ENCODE results near the gene GNG2.

Gene GNG2

DNA sequence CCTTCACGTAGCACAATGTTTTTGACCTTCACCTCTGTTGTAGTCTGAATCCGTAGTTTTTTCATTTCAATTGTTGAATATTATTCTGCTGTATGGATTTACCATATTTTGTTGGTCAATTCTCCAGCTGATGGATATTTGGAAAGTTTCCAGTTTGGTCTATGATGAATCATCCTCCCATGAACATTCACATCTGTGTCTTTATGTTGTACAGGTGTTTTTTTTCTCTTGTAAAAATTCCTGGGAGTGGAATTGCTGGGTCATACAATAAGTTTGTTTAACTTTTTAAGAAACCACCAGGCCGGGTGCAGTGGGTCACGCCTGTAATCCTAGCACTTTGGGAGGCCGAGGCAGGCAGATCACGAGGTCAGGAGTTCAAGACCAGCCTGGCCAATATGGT, 36.7 kb upstream of the GNG2 start:
- H3K9me2 ChIP-seq (replicated peaks; ENCODE audit: insufficient read depth, low read length): no peaks in the 10 kb centered on the region
- H3K4me1 ChIP-seq (ENCODE audit: low read length): no peaks in the 10 kb centered on the region
- H3K9ac ChIP-seq (ENCODE audit: low read length): no peak overlapping the region
- H2AFZ ChIP-seq (ENCODE audit: low read length): no peak overlapping the region
- no peaks in the 10 kb centered on the region for H3K27me3 ChIP-seq (replicated peaks; ENCODE audit: insufficient read depth, low read length)
- H3K9me3 ChIP-seq (replicated peaks; ENCODE audit: insufficient read depth, low read length): no peaks in the 10 kb centered on the region
- H3K36me3 ChIP-seq (replicated peaks; ENCODE audit: insufficient read depth, low read length): no peaks in the 10 kb centered on the region
- H3F3A ChIP-seq (ENCODE audit: insufficient read depth, low read length): no peaks in the 10 kb centered on the region
- H3K4me3 ChIP-seq (ENCODE audit: low read length): no peak overlapping the region
- H3K27ac ChIP-seq (ENCODE audit: low read length): no peak overlapping the region
- TF ChIP-seq EZH2 (optimal IDR thresholded peaks at IDR 0.05; ENCODE audit: low read depth, low read length) (no peak), EZH2phosphoT487 (IDR thresholded peaks at IDR 0.05; ENCODE audit: low read length) (no peak)
- TF ChIP-seq, protein P1, sequence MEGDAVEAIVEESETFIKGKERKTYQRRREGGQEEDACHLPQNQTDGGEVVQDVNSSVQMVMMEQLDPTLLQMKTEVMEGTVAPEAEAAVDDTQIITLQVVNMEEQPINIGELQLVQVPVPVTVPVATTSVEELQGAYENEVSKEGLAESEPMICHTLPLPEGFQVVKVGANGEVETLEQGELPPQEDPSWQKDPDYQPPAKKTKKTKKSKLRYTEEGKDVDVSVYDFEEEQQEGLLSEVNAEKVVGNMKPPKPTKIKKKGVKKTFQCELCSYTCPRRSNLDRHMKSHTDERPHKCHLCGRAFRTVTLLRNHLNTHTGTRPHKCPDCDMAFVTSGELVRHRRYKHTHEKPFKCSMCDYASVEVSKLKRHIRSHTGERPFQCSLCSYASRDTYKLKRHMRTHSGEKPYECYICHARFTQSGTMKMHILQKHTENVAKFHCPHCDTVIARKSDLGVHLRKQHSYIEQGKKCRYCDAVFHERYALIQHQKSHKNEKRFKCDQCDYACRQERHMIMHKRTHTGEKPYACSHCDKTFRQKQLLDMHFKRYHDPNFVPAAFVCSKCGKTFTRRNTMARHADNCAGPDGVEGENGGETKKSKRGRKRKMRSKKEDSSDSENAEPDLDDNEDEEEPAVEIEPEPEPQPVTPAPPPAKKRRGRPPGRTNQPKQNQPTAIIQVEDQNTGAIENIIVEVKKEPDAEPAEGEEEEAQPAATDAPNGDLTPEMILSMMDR (IDR thresholded peaks at IDR 0.05; ENCODE audit: low read length): no peak
- no peaks in the 10 kb centered on the region for H3K79me2 ChIP-seq (ENCODE audit: low read length)
- DNase-seq: no peak
- H3K4me2 ChIP-seq (ENCODE audit: low read depth, low read length): no peak overlapping the region
- H4K20me1 ChIP-seq (ENCODE audit: insufficient read depth, low read length): no peaks in the 10 kb centered on the region

DNA sequence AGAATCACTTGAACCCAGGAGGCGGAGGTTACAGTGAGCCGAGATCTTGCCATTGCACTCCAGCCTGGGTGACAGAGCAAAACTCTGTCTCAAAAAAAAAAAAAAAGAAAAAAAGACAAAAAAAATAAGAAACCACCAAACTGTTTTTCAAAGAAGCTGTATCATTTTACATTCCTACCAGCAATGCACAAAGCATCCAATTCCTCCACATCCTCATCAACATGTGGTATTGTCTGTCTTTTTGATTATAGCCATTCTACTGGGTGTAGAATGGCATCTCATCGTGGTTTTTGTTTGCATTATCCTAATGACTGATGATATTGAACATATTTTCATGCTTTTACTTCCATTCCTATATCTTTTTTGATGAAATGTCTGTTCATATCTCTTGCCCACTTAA, 36.2 kb upstream of the GNG2 start:
- H3K9me3 ChIP-seq (replicated peaks; ENCODE audit: insufficient read depth, low read length): no peaks in the 10 kb centered on the region
- H4K20me1 ChIP-seq (ENCODE audit: insufficient read depth, low read length): no peaks in the 10 kb centered on the region
- H3K4me3 ChIP-seq (ENCODE audit: low read length): no peak overlapping the region
- no peaks in the 10 kb centered on the region for H3K9me2 ChIP-seq (replicated peaks; ENCODE audit: insufficient read depth, low read length)
- DNase-seq: no peak
- no peaks in the 10 kb centered on the region for H3K36me3 ChIP-seq (replicated peaks; ENCODE audit: insufficient read depth, low read length)
- H3K4me1 ChIP-seq (ENCODE audit: low read length): no peaks in the 10 kb centered on the region
- no peaks in the 10 kb centered on the region for H3F3A ChIP-seq (ENCODE audit: insufficient read depth, low read length)
- H3K27me3 ChIP-seq (replicated peaks; ENCODE audit: insufficient read depth, low read length): no peaks in the 10 kb centered on the region
- H3K79me2 ChIP-seq (ENCODE audit: low read length): no peaks in the 10 kb centered on the region
- TF ChIP-seq, protein P1 (IDR thresholded peaks at IDR 0.05; ENCODE audit: low read length): no peak
- TF ChIP-seq EZH2phosphoT487 (IDR thresholded peaks at IDR 0.05; ENCODE audit: low read length) (no peak), EZH2 (optimal IDR thresholded peaks at IDR 0.05; ENCODE audit: low read depth, low read length) (no peak)
- H3K9ac ChIP-seq (ENCODE audit: low read length): no peak overlapping the region
- H3K27ac ChIP-seq (ENCODE audit: low read length): no peak overlapping the region
- H3K4me2 ChIP-seq (ENCODE audit: low read depth, low read length): no peak overlapping the region
- H2AFZ ChIP-seq (ENCODE audit: low read length): no peak overlapping the region

DNA sequence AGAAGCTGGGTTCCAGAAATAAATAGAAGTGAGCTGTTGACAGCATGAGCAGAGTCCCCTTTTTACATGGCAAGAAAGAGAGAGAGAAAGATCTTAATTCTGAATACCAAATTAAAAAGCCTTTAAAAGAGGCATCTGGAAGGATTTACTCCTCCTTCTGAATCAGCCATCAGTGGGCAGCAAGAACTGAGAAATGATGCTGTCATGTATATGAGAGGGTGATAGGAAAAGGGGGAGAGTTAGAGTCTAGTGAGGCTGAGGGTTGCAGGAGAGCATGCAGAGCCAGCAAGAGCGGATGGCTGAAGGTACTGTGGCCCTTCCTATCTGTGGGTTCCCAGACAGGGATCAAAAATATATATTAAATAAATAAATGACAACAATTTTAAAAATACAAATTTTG, 34.5 kb upstream of the GNG2 start:
- TF ChIP-seq, protein P1 (IDR thresholded peaks at IDR 0.05; ENCODE audit: low read length): no peak
- no peak for TF ChIP-seq EZH2phosphoT487 (IDR thresholded peaks at IDR 0.05; ENCODE audit: low read length)
- no peak for TF ChIP-seq EZH2 (optimal IDR thresholded peaks at IDR 0.05; ENCODE audit: low read depth, low read length)
- no peak for DNase-seq
- Histone ChIP-seq H3K9me3 (replicated peaks; ENCODE audit: insufficient read depth, low read length) (no peaks in the 10 kb centered on the region), H3K79me2 (ENCODE audit: low read length) (no peaks in the 10 kb centered on the region), H3K36me3 (replicated peaks; ENCODE audit: insufficient read depth, low read length) (no peaks in the 10 kb centered on the region), H3K9me2 (replicated peaks; ENCODE audit: insufficient read depth, low read length) (no peaks in the 10 kb centered on the region), H3K27ac (ENCODE audit: low read length) (no peak overlapping the region), H3K9ac (ENCODE audit: low read length) (no peak overlapping the region), H3K4me1 (ENCODE audit: low read length) (no peaks in the 10 kb centered on the region), H3K27me3 (replicated peaks; ENCODE audit: insufficient read depth, low read length) (no peaks in the 10 kb centered on the region), H2AFZ (ENCODE audit: low read length) (no peak overlapping the region), H3F3A (ENCODE audit: insufficient read depth, low read length) (no peaks in the 10 kb centered on the region), H3K4me2 (ENCODE audit: low read depth, low read length) (no peak overlapping the region), H4K20me1 (ENCODE audit: insufficient read depth, low read length) (no peaks in the 10 kb centered on the region), H3K4me3 (ENCODE audit: low read length) (no peak overlapping the region)

Measured in MM.1S (cell line).